Endothelial cell of umbilical vein (primary cell): ENCODE data around the gene RUNX2. TPM values are rescaled to one million over a fixed set of nuclear protein-coding genes. Genes with fewer than 3 reads are reported as not detected.

Experiments used
- BruUV-seq: library from RNA; stranded (reverse); fragments of 400-500 nt; replicated peaks from 2 replicates; lab custom pipeline; 2021; lab: Mats Ljungman, UMichigan
- CTCF ChIA-PET: fragments of 300-600, 350-600 bp; sonication (Branson Sonifier 250); formaldehyde crosslinking; loops from one replicate; lab custom pipeline; 2021; ENCODE audit warnings: antibody characterized with exemption, inconsistent platforms; lab: Charles Lee
- POLR2A ChIA-PET: fragments of 300-600, 350-600 bp; sonication (Branson Sonifier 250); formaldehyde crosslinking; loops from one replicate; lab custom pipeline; 2021; ENCODE audit warnings: antibody characterized with exemption, inconsistent platforms; lab: Charles Lee
- DNase-seq: peaks from one replicate; pipeline ENCODE4 v3.0.0-alpha.2; 2011; ENCODE audit warnings: low read depth, low spot score
- FAIRE-seq: peaks from 2 replicates; lab custom pipeline; 2011; peaks lifted over from hg19 to GRCh38; lab: Jason Lieb, UNC
- H2AFZ ChIP-seq: 2 replicates; pipeline ENCODE4 v1.6.0; 2012; ENCODE audit warnings: low read depth, low read length, control low read depth, inconsistent platforms
- H3K27ac ChIP-seq: 2 replicates; pipeline ENCODE4 v1.5.1; 2011; ENCODE audit warnings: low read depth, mild to moderate bottlenecking, control low read depth, low read length, moderate library complexity; ENCODE audit not compliant: insufficient read depth
- H3K27me3 ChIP-seq, 2 experiments: 2 replicates each; pipeline versions ENCODE4 v1.6.0 to v1.6.1; 2011; ENCODE audit warnings: low read length in 2 of 2, mixed read lengths in 1 of 2; ENCODE audit not compliant: control insufficient read depth in 2 of 2, insufficient read depth in 2 of 2
- H3K36me3 ChIP-seq, 2 experiments: 2 replicates in 1 of 2; 3 replicates in 1 of 2; pipeline ENCODE4 v1.5.1; 2011; ENCODE audit warnings: low read length in 2 of 2, mild to moderate bottlenecking in 1 of 2, moderate library complexity in 1 of 2; ENCODE audit not compliant: control insufficient read depth in 2 of 2, insufficient read depth in 2 of 2; ENCODE audit errors: extremely low read depth in 1 of 2
- H3K4me1 ChIP-seq: 3 replicates; pipeline ENCODE4 v1.5.1; 2011; ENCODE audit warnings: mild to moderate bottlenecking, low read length; ENCODE audit not compliant: control insufficient read depth, insufficient read depth; ENCODE audit errors: extremely low read depth
- H3K4me2 ChIP-seq: 2 replicates; pipeline ENCODE4 v1.6.1; 2011; ENCODE audit warnings: low read length, control low read depth, mixed read lengths; ENCODE audit not compliant: insufficient read depth
- H3K4me3 ChIP-seq, 3 experiments: fragments of 200-600 bp in 1 of 3; sonication (generic), shearing (Covaris generic) in 1 of 3; replicated peaks in 1 of 3; 2 replicates each; pipeline ENCODE4 v1.5.1; 2011 to 2016; ENCODE audit warnings: control low read depth in 3 of 3, low read length in 3 of 3, mild to moderate bottlenecking in 2 of 3, inconsistent platforms in 1 of 3, low read depth in 1 of 3, moderate library complexity in 1 of 3; ENCODE audit not compliant: insufficient read depth in 1 of 3
- H3K79me2 ChIP-seq: 2 replicates; pipeline ENCODE4 v1.6.0; 2012; ENCODE audit warnings: low read length, inconsistent platforms; ENCODE audit not compliant: control insufficient read depth, insufficient read depth
- H3K9ac ChIP-seq: replicated peaks from 2 replicates; pipeline ENCODE3; 2011; ENCODE audit warnings: low read length, control low read depth; ENCODE audit not compliant: insufficient read depth; ENCODE audit errors: extremely low read depth
- H3K9me1 ChIP-seq: replicated peaks from 3 replicates; pipeline ENCODE4 v1.6.0; 2011; ENCODE audit warnings: mild to moderate bottlenecking, low read length; ENCODE audit not compliant: control insufficient read depth, insufficient read depth; ENCODE audit errors: extremely low read depth
- H3K9me3 ChIP-seq: replicated peaks from 2 replicates; pipeline ENCODE4 v1.5.1; 2012; ENCODE audit warnings: low read length, inconsistent platforms; ENCODE audit not compliant: control insufficient read depth, insufficient read depth
- H4K20me1 ChIP-seq: replicated peaks from 2 replicates; pipeline ENCODE3; 2011; ENCODE audit warnings: mild to moderate bottlenecking, low read length; ENCODE audit not compliant: control insufficient read depth, insufficient read depth; ENCODE audit errors: extremely low read depth
- CTCF ChIP-seq, 2 donors: IDR thresholded peaks; 1 replicate in 1 of 2; 2 replicates in 1 of 2; pipeline ENCODE4 v1.5.1; 2011; ENCODE audit warnings: low read length in 2 of 2, mild to moderate bottlenecking in 2 of 2, moderate library complexity in 2 of 2, control low read depth in 1 of 2, inconsistent platforms in 1 of 2, low read depth in 1 of 2; ENCODE audit not compliant: insufficient read depth in 1 of 2; ENCODE audit errors: extremely low read depth in 1 of 2
- EZH2 ChIP-seq: IDR thresholded peaks from 2 replicates; pipeline ENCODE4 v1.6.1; 2012; ENCODE audit warnings: borderline replicate concordance, low read depth, mild to moderate bottlenecking, moderate library complexity, low read length, inconsistent platforms; ENCODE audit not compliant: severe bottlenecking
- FOS ChIP-seq: IDR thresholded peaks from 2 replicates; pipeline ENCODE4 v1.6.1; 2011; ENCODE audit warnings: mild to moderate bottlenecking, low read length, moderate library complexity, borderline replicate concordance; ENCODE audit not compliant: insufficient read depth
- GATA2 ChIP-seq: IDR thresholded peaks from 2 replicates; pipeline ENCODE4 v1.7.0; 2011; ENCODE audit warnings: low read depth, mild to moderate bottlenecking, moderate library complexity, mixed read lengths, low read length; ENCODE audit not compliant: insufficient read length, insufficient read depth
- JUN ChIP-seq: IDR thresholded peaks from 2 replicates; pipeline ENCODE4 v1.6.1; 2011; ENCODE audit warnings: borderline replicate concordance, low read depth; ENCODE audit not compliant: insufficient read length, insufficient read depth
- MAX ChIP-seq: IDR thresholded peaks from 2 replicates; pipeline ENCODE4 v1.6.1; 2011; ENCODE audit not compliant: insufficient read depth, insufficient read length
- MYC ChIP-seq: IDR thresholded peaks from one replicate; pipeline ENCODE4 v1.6.1; 2011; ENCODE audit warnings: mild to moderate bottlenecking, low read depth, low read length
- POLR2A ChIP-seq: IDR thresholded peaks from 2 replicates; pipeline ENCODE4 v1.6.1; 2012; ENCODE audit warnings: low read depth, mild to moderate bottlenecking, control low read depth, low read length
- POLR2AphosphoS5 ChIP-seq: IDR thresholded peaks from 2 replicates; pipeline ENCODE4 v1.6.1; 2012; ENCODE audit warnings: low read depth, mild to moderate bottlenecking, control low read depth, low read length, moderate library complexity; ENCODE audit not compliant: insufficient read depth
- dilution Hi-C: fragments of 300-500 bp; cut with MboI; formaldehyde crosslinking; loops from one replicate; pipeline ENCODE4 v1.15.0; 2019; ENCODE audit warnings: low sequenced_read_pairs; ENCODE audit not compliant: extremely low pct_ligation_motif_present
- intact Hi-C: fragments of 100-400 bp; cut with micrococcal nuclease; formaldehyde crosslinking; loops from one replicate; pipeline ENCODE4 v1.10.0; 2022
- polyA plus RNA-seq, 4 experiments: library from polyadenylated mRNA; depleted of rRNA in 3 of 4; stranded (reverse) in 3 of 4; unstranded in 1 of 4; fragments of >200 nt; gene quantifications; 2 replicates each; pipeline versions ENCODE4 v1.2.1 to v1.2.3, GENCODE V29; 2011 to 2012; ENCODE audit warnings: missing spikeins in 1 of 4
- total RNA-seq: library from RNA; stranded (reverse); gene quantifications from 2 replicates; pipeline ENCODE4 v1.2.3, GENCODE V29; 2021

Gene RUNX2
- total and polyA plus RNA-seq, 2 donors (not counting 3 experiments of a cell fraction or from before 2014, with no cell fraction given): 0.06 TPM; not detected in 1

GRCh38 chr6:45690846-45691245 lies 362.7 kb downstream of the RUNX2 start:
- Histone ChIP-seq H3K4me3 (no peak overlapping the region), H3K9me3 (no peaks in the 10 kb centered on the region), H3K79me2 (no peaks in the 10 kb centered on the region), H3K36me3 (no peaks in the 10 kb centered on the region), H3K4me1 (no peaks in the 10 kb centered on the region), H3K27ac (no peak overlapping the region), H4K20me1 (no peaks in the 10 kb centered on the region), H3K9me1 (no peaks in the 10 kb centered on the region), H2AFZ (no peak overlapping the region), H3K4me2 (no peak overlapping the region), H3K9ac (no peak overlapping the region), H3K27me3 (peaks cover 3 to 4% of the 10 kb centered on the region in 2 experiments)
- dilution Hi-C loops: no loop called here
- no peak for FAIRE-seq
- TF ChIP-seq CTCF (IDR thresholded peaks at IDR 0.05; ENCODE audit: extremely low read depth in 1 of 2, insufficient read depth in 1 of 2, low read depth in 1 of 2, low read length in 2 of 2) (no peak), MAX (no peak), POLR2A (no peak), MYC (no peak), GATA2 (no peak), JUN (no peak), EZH2 (no peak), FOS (no peak), POLR2AphosphoS5 (no peak)
- no TSS peak for BruUV-seq
- intact Hi-C loops: no loop called here
- ChIA-PET CTCF (no interaction called here), POLR2A (no interaction called here)
- DNase-seq: no peak
